D721Med (cell line): ENCODE results near the gene NPC1.
"Not testable (repeated sequence)": the region's sequence is repeated elsewhere in the genome, so short reads cannot be mapped to it uniquely, and the experiment has no call there.

Source experiments
- DNase-seq: peaks from one replicate; pipeline ENCODE4 v3.0.0; 2011; ENCODE audit warnings: low spot score; ENCODE audit not compliant: insufficient read length
- FAIRE-seq: peaks from 2 replicates; lab custom pipeline; 2011; peaks lifted over from hg19 to GRCh38; lab: Jason Lieb, UNC
- TF ChIP-seq, protein P1 (sequence below): IDR thresholded peaks from 2 replicates; pipeline ENCODE4 v1.5.1; 2012; ENCODE audit warnings: mild to moderate bottlenecking, control low read depth; ENCODE audit not compliant: insufficient read depth; ENCODE audit errors: missing control alignments

The NPC1 gene

DNA sequence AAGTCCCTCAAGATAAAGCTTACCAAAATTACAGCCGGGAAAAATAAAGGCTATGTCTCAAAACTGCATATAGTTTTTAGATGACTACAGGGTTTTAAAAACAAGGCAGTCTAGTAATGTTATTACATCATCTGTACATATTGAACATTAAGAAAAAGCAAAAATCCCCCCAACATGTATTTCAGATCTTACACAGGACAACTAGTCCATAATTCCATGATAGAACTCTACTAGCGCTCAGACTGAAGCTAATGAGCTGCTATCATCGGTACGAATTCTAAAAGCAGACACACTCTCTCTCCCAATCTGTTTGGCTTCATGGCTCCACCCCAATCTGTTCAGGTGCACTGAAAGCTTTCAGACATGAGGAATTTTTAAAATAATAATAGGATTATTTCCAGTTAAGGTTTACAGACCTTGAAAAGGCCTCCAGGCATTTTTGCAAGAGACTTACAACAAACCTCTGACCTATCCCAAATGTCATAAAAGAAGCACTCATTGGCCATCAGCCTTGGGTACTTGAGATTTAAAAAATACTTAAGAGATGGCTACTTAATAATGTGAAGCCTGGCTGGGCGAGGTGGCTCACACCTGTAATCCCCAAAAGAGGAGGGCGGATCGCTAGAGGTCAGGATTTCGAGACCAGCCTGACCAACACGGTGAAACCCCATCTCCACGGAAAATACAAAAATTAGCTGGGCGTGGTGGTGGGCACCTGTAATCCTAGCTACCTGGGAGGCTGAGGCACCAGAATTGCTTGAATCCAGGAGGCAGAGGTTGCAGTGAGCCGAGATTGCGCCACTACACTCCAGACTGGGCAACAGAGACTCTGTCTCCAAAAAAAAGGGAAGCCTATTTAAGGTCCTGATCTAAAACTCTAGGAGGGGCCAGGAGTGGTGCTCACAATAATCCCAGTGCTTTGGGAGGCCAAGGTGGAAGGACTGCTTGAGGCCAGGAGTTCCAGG lies 2.0 kb downstream of the NPC1 start:
- FAIRE-seq (no peak), DNase-seq (no peak)
- TF ChIP-seq, protein P1, sequence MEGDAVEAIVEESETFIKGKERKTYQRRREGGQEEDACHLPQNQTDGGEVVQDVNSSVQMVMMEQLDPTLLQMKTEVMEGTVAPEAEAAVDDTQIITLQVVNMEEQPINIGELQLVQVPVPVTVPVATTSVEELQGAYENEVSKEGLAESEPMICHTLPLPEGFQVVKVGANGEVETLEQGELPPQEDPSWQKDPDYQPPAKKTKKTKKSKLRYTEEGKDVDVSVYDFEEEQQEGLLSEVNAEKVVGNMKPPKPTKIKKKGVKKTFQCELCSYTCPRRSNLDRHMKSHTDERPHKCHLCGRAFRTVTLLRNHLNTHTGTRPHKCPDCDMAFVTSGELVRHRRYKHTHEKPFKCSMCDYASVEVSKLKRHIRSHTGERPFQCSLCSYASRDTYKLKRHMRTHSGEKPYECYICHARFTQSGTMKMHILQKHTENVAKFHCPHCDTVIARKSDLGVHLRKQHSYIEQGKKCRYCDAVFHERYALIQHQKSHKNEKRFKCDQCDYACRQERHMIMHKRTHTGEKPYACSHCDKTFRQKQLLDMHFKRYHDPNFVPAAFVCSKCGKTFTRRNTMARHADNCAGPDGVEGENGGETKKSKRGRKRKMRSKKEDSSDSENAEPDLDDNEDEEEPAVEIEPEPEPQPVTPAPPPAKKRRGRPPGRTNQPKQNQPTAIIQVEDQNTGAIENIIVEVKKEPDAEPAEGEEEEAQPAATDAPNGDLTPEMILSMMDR = no peak

- FAIRE-seq (no peak), DNase-seq (no peak)
- TF ChIP-seq, protein P1 = no peak
These were observed 3.0 kb downstream of the NPC1 start for GRCh38 chr18:23583071-23583865.

DNA sequence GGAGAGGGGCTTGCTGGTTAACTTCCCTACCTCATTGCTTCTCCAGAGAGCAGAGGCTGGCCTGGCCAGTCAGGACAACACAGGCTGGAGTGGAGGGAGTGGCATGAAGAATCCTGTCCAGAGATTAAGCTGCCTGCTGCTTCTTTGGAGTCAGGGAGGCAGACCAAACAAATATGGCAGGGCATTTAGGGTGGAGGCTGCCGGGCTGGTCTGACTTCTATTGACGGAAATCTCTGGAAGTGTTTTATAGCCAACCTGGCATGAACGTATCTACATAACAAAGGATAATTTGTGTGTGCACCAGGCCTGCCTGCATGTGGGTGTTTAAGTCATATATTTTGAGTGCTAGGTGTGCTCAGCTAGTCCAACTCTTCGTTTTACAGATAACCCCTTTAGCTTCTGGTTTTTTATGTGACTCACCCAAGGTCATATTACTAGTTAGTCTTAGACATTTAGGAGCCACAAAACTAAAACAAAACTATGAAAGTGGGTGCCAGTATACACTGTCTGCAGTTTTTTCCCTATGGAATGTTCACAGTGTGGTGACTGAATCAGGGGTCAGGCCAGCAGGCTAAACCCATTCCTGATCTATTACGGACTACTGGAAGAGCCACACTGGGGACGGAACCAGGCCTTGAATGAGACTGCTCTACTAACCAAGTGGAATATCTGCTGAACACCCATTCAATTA lies 5.5 kb downstream of the NPC1 start:
- FAIRE-seq = no peak
- TF ChIP-seq, protein P1 = no peak
- DNase-seq = no peak

DNA sequence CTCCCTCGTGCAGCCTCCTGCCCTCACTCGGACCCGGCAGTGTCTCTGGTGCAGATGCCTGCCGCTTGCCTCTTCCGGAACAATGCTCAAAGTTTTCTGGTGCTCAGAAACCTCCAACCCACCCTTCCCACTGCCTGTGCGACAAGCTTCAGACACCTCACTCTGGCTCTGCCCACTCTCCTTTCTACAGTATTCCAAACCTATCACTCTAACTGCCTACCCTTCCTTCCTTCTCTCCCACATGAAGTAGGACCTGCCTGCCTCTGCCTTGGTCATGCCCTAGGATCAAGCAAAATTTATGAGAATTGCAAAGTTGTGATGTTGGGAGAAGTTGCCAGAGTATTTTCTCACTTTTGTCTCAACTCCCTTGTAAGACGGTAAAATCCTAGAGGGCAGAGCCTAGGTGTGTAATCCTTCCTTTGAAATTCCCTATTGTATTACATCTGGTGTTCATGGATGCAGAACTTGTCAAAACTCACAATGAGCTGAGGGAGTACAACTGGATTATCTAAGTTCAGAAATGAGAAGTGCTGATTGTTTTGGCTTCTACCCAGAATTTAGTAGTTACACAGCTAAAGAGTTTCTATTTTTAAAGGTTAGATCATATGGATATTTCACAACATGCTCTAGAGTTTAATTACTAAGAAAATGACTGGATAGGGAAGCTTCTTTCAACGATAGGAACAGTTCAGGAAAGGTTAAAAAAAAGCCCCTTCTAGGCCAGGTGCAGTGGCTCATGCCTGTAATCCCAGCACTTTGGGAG lies 7.2 kb downstream of the NPC1 start:
- TF ChIP-seq, protein P1 = no peak
- FAIRE-seq (no peak), DNase-seq (no peak)

DNA sequence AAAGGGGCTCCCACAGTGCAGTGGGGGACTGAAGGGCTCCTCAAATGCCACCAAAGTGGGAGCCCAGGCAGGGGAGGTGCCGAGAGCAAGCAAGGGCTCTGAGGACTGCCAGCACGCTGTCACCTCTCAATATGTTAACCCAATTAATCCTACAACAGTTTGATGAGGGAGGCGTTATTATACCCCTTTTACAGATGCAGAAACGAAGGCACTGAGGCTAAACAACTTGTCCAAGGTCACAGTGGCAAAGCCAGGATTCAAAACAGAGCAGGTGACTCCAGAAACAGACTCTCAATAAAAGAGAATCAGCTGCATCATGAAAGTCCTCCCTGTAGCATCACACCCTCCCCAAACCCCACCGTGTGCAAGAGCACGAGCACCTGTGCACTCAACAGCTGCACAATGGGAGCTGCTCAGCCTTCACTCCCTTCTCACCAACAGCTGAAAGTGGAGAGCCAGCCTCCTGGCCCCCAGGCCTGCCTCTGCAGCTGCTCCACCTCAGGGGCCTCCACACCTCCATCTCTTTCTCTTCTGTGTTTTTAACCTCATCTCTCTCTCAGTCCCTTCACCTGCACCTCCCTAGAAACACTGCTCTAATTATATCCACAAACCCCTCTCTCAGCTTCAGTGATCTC lies 8.1 kb downstream of the NPC1 start:
- no peak for FAIRE-seq
- no peak for DNase-seq
- TF ChIP-seq, protein P1 = no peak

DNA sequence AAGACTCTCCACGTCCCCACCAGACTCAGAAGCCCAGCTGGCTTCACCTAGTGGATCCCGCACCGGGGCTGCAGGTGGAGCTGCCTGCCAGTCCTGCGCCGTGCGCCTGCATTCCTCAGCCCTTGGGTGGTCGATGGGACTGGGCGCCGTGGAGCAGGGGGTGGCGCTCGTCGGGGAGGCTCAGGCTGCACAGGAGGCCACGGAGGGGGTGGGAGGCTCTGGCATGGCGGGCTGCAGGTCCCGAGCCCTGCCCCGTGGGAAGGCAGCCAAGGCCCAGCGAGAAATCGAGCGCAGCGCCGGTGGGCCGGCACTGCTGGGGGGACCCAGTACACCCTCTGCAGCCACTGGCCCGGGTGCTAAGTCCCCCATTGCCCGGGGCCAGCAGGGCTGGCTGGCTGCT lies 8.8 kb downstream of the NPC1 start:
- not testable (repeated sequence) for DNase-seq, FAIRE-seq

DNA sequence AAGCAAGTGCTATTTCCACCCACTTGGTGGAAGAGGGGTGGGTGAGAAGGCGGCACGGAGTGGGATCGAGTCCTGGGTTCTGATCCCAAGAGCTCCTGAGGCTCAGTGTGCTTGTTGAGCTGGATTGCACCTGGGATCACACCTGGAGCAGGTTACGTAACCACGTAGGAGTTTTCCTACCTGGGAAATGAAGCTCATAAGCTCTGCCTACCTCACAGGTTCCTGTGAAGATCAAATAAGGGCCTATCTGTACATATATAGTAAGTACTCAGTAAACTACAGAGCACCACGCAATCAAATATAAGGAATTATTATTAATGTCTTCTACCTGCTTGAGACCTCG lies 11.0 kb downstream of the NPC1 start:
- DNase-seq (no peak), FAIRE-seq (no peak)
- TF ChIP-seq, protein P1 = no peak
